ENCODE results near the gene MYF6. TPM values are rescaled to one million over a fixed set of nuclear protein-coding genes. Genes with fewer than 3 reads are reported as not detected.
A peak's percentile ranks its signal among the peaks of the same experiment; 100 is the strongest.

The MYF6 gene
- total RNA-seq, 1 donor from 2014 or later = not detected

GRCh38 chr12:80711866-80712265 lies 4.4 kb downstream of the MYF6 start:
- Histone ChIP-seq H3K4me1 (no peaks in the 10 kb centered on the region), H3K4me3 (no peak overlapping the region), H3K27me3 (no peaks in the 10 kb centered on the region), H3K9me3 (no peaks in the 10 kb centered on the region), H3K36me3 (no peaks in the 10 kb centered on the region), H3K27ac (no peak overlapping the region)
- TF ChIP-seq, protein P1, sequence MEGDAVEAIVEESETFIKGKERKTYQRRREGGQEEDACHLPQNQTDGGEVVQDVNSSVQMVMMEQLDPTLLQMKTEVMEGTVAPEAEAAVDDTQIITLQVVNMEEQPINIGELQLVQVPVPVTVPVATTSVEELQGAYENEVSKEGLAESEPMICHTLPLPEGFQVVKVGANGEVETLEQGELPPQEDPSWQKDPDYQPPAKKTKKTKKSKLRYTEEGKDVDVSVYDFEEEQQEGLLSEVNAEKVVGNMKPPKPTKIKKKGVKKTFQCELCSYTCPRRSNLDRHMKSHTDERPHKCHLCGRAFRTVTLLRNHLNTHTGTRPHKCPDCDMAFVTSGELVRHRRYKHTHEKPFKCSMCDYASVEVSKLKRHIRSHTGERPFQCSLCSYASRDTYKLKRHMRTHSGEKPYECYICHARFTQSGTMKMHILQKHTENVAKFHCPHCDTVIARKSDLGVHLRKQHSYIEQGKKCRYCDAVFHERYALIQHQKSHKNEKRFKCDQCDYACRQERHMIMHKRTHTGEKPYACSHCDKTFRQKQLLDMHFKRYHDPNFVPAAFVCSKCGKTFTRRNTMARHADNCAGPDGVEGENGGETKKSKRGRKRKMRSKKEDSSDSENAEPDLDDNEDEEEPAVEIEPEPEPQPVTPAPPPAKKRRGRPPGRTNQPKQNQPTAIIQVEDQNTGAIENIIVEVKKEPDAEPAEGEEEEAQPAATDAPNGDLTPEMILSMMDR (IDR thresholded peaks at IDR 0.05) = no peak
- no peak for DNase-seq (ENCODE audit: low spot score in 2 of 2)
- intact Hi-C loops (cut with DNase I) = no loop called here

DNA sequence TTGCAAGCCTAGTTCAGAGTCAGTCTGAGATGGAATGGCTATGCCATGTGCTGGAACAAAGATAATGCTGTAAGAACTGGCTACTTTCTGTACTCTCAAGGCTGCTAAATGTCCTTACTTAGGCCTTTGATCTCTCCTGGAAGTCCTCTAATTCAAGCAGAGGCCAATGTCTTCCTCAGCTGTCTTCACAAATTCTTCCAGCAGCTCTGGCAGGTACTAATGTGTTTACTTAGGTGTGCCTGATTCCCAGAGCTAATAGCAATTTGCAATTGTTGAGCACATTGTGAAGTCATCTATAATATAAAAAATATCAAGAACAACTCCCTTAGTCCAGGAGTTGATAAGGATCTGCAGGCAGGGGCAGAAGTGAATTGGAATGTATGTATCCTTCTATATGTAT lies 5.4 kb downstream of the MYF6 start:
- no peak overlapping the region for H3K4me3 ChIP-seq
- H3K27me3 ChIP-seq = no peaks in the 10 kb centered on the region
- DNase-seq (ENCODE audit: low spot score in 2 of 2) = no peak
- TF ChIP-seq, protein P1 (IDR thresholded peaks at IDR 0.05) = no peak
- intact Hi-C loops (cut with DNase I) = no loop called here
- no peak overlapping the region for H3K27ac ChIP-seq
- no peaks in the 10 kb centered on the region for H3K36me3 ChIP-seq
- H3K4me1 ChIP-seq = no peaks in the 10 kb centered on the region
- no peaks in the 10 kb centered on the region for H3K9me3 ChIP-seq

DNA sequence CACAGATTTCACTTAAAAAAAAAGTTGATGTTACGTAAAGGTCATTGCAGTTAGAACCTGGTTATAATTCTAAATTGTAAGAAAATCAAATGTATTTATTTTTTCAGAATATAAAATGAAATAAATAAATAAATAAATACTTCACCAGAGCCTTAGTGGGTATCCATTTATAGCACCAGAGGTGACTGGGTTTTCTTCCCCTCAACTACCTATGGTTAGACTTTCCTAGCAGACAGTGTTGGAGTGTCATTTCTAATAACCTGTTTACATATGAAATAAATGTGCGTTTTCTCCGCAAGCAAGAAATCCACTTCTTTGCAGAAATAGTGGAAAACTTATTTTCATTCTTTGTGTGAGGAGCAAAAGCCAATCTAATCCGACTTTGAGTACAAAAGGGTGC lies 6.0 kb downstream of the MYF6 start:
- peak overlapping the region in 1 of 2 donors; percentile 12 for H3K4me3 ChIP-seq
- TF ChIP-seq, protein P1 (IDR thresholded peaks at IDR 0.05) = no peak
- no peaks in the 10 kb centered on the region for H3K9me3 ChIP-seq
- no peaks in the 10 kb centered on the region for H3K27me3 ChIP-seq
- no peak overlapping the region for H3K27ac ChIP-seq
- no peaks in the 10 kb centered on the region for H3K36me3 ChIP-seq
- DNase-seq (ENCODE audit: low spot score in 2 of 2) = no peak
- intact Hi-C loops (cut with DNase I) = no loop called here
- no peaks in the 10 kb centered on the region for H3K4me1 ChIP-seq

DNA sequence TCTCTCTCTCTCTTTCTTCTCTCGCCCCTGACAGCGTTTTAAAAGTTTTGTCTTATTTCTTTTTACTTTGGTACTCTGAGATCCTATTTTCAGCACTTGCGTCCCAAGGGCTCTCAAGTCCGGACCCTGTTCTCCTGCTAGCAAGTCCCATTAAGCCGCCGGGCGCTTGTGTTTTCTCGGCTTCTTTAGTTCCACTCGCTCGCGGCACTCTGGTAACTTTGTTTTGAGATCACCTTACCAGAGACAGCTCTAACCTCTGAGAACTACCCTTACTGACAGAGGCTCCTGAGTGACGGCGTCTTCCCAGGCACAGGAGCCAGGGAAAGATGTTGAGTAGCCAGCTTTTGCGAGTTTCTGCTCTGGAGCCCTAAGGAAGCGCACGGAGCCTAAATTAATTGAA lies 6.6 kb downstream of the MYF6 start:
- H3K36me3 ChIP-seq = no peaks in the 10 kb centered on the region
- H3K4me3 ChIP-seq = peak overlapping the region in 1 of 2 donors; percentile 12
- no peak overlapping the region for H3K27ac ChIP-seq
- H3K27me3 ChIP-seq = no peaks in the 10 kb centered on the region
- intact Hi-C loops (cut with DNase I) = no loop called here
- no peaks in the 10 kb centered on the region for H3K9me3 ChIP-seq
- DNase-seq (ENCODE audit: low spot score in 2 of 2) = no peak
- no peaks in the 10 kb centered on the region for H3K4me1 ChIP-seq
- TF ChIP-seq, protein P1 (IDR thresholded peaks at IDR 0.05) = no peak

DNA sequence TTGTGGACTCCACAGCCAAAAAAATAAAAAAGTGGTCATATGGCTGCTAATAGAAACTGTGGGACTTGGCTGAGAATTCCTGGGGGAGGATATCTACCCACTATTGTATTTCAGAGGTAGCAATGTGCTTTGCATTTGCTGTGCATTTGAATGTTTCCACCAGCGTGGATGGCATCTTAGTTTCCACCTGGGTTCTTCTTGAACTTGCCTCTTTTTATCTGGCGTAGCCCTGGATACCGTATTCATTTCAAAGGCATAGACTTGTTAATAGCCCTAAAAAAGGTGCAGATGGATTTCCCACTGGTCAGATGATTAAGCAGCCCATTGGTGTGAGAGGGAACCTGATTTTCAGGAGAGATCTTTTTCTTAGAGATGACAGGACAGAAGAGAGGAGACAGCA lies 7.4 kb downstream of the MYF6 start:
- intact Hi-C loops (cut with DNase I) = no loop called here
- Histone ChIP-seq H3K27me3 (no peaks in the 10 kb centered on the region), H3K27ac (no peak overlapping the region), H3K4me3 (no peak overlapping the region), H3K9me3 (no peaks in the 10 kb centered on the region), H3K36me3 (no peaks in the 10 kb centered on the region), H3K4me1 (no peaks in the 10 kb centered on the region)
- no peak for DNase-seq (ENCODE audit: low spot score in 2 of 2)
- TF ChIP-seq, protein P1 (IDR thresholded peaks at IDR 0.05) = no peak

- Histone ChIP-seq H3K27me3 (no peaks in the 10 kb centered on the region), H3K4me3 (no peak overlapping the region), H3K27ac (no peak overlapping the region), H3K4me1 (no peaks in the 10 kb centered on the region), H3K36me3 (no peaks in the 10 kb centered on the region), H3K9me3 (no peaks in the 10 kb centered on the region)
- DNase-seq (ENCODE audit: low spot score in 2 of 2) = no peak
- TF ChIP-seq, protein P1 (IDR thresholded peaks at IDR 0.05) = no peak
- intact Hi-C loops (cut with DNase I) = no loop called here
Observed at GRCh38 chr12:80715713-80716249, 8.3 kb downstream of the MYF6 start.

Measured in ascending aorta (tissue), 2 donors.